Bronchial smooth muscle cell (primary cell): ENCODE results near the gene RETREG2. TPM values are rescaled to one million over a fixed set of nuclear protein-coding genes. Genes with fewer than 3 reads are reported as not detected.

Source experiments
- total RNA-seq: library from RNA; depleted of rRNA; stranded (reverse); fragments of >200 nt; gene quantifications from 2 replicates; pipeline ENCODE4 v1.2.1, GENCODE V29; 2014

Gene RETREG2, protein sequence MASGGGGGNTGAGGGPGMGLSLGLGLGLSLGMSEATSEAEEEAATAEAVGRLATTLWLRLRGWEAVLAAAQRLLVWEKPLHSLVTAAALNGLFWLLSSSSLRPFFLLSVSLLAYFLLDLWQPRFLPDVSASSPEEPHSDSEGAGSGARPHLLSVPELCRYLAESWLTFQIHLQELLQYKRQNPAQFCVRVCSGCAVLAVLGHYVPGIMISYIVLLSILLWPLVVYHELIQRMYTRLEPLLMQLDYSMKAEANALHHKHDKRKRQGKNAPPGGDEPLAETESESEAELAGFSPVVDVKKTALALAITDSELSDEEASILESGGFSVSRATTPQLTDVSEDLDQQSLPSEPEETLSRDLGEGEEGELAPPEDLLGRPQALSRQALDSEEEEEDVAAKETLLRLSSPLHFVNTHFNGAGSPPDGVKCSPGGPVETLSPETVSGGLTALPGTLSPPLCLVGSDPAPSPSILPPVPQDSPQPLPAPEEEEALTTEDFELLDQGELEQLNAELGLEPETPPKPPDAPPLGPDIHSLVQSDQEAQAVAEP
- 69.0 and 78.2 TPM in 2 replicates for total RNA-seq

DNA sequence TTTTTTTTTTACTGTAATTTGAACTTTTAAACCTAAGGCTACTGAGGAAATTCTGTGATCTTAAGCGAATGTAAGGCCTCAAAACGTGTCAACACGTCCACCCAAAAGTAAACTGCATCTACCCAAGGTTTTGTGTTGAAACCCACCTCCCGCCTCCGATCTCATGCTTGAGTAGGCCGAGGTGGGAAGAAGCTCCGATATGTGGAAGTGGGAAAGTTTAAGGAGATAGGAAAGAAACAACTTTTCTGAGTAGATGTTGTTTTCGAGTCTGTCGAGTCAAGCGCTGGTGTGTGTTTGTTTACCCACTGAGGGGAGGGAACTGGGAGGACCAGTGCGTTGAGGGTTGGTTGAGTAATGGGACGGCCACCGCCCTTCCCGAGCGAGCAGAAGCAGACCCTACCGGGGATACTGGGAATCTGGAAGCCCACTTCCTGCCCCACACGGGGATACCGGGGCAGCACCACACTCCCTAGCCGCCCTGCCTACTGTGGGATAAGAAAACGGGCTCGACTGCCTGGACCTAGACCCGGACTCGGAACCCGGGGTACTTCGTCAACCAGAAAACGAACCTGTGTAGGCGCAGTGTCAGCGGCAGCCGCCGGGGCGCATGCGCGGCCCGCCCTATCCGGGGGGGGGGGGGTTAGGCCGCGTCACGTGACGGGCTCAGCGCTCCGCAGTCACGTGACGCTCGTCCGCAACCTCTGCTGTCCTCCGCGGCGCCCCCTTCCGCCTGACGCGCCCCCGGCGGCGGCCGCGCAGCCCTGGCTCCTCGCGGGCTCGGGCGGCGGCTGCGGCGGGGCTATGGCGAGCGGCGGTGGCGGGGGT, at the start of gene RETREG2:
TSS of gene RETREG2 (plus strand) at position 724 of the 825 bp plus-strand sequence. CDS start at position 802, 78 bp downstream.

GRCh38 chr2:219160186-219161017, 17.7 kb upstream of the RETREG2 start, which contains the start of gene NHEJ1:
NHEJ1 (minus strand) TSS chr2:219160815; CDS start chr2:219158362, 2,453 bp downstream.

DNA sequence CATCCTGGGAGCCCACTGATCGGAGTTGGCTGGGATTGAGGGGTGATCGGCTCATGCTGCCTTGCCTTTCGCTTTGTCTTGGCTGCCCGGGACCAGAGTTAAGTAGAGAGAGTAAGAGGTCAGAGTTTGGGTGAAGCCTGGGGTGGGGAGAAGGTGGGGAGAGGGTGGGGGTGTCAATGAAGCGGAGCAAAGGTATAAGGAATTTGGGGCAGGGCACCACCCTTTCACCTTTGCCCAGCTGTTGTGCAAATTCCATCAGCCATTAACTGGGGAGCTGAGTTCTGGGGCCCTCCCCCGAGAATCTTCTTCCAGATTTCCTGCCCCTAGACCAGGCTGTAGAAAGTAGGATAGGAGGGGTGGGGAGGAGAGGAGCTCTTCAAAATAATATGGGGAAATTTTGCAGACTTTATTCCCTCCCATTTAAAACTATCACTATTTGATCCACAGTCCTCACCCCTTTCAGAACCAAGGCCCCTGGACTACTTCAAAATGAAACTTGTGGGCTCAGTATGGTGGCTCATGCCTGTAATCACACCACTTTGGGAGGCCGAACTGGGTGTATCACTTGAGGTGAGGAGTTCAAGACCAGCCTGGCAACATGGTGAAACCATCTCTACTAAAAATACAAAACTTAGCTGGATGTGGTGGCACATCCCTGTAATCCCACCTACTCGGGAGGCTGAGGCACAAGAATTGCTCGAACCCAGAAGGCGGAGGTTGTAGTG, 8.0 kb upstream of the RETREG2 start, which contains the start of gene SLC23A3:
TSS of gene SLC23A3 (minus strand) at position 100 of the 725 bp plus-strand sequence. CDS start at position 55, 45 bp downstream.

DNA sequence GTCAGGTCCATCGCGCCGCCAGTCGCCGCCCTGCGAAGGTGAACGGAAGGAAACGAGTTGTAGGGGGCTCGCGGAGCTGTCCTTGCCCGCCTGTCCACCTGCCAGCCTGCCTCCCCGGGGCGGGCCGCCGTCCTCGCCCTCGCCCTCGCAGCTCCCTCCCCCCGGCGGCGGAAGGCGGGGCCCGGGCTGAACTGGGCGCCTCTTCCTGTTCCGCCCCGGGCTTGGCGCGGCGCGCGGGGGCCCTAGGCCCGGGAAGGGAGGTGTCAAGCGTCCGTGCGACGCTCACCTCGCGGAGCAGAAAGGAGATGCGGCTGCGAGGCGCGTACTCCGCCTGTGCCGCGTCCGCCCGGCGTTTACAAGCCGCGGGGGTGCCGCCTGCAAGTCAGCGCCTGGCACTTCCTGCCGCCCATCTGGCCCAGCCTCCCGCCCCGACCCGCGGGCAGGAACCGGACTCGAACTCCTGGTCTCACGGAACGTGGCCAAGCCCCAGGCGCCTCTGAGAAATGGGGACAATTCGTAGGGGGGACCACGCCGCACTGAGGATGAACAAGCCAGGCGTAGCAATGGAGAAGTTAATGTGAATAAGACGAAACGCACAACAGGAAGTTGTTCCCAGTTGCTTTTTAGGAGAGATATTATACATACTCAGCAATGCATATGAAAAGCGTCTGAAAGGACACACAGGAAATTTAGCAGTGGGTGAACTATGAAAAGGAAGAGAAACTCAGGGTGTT, 1.1 kb upstream of the RETREG2 start, which contains the start of gene CNPPD1:
TSS of gene CNPPD1 (minus strand) at position 108 of the 734 bp plus-strand sequence. CDS start at position 11, 97 bp downstream.

GRCh38 chr2:219206328-219207133, 28.5 kb downstream of the RETREG2 start, which contains the start of gene ZFAND2B:
ZFAND2B (plus strand) TSS chr2:219206782; CDS start chr2:219206988, 206 bp downstream.

GRCh38 chr2:219218732-219219701, 40.9 kb downstream of the RETREG2 start, which contains the start of gene ABCB6:
ABCB6 (minus strand) TSS chr2:219218958; CDS start chr2:219218673, 285 bp downstream.

DNA sequence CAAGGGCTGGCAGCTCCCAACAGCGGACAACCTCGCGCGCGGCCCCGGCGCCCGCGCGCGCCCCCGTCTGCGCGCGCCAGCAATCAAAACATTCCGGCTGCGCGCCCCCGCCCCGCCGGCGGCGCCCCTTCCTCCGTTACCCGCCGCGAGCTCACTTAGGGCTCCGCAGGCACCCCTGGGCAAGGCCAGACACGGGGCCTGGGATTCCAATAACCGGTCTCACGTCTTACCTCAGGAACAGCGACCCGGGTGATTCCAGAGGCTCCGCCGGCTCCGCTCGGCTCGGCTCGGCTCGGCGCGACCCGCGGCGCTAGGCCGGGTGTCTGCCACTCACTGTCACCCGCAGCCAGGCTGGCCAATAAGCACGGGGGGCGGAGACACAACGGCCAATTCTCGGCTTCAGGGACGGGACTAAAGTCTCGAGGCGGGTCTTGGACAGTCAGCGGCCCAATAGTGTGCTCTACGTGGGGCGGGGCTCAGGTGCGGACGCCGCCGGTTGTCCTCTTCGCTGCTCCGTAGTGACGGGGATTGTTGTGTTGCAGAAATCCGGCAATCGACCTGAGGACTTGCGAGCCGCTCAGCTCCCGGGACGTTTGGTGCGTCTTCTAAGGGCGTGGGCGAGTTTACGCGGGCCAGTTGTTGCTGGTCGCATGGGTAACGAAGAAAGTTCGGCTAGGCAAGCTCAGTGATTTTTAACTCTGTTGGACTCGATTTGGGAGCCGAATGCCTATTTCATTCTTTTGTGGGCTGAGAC, 51.4 kb downstream of the RETREG2 start, which contains the start of the genes ANKZF1 and ATG9A:
TSS of gene ANKZF1 (plus strand) at position 502 of the 754 bp plus-strand sequence. CDS start 452 bp downstream, outside the sequence.
TSS of gene ATG9A (minus strand) at position 332 of the 754 bp plus-strand sequence. CDS start 1,612 bp downstream, outside the sequence.

Other genes with a start within 250 kb of the RETREG2 start
- gene CDK5R2, start 218.6 kb upstream of the RETREG2 start, total RNA-seq, result not detected in 2 replicates
- gene FEV, start 193.1 kb upstream of the RETREG2 start, total RNA-seq, result not detected in 2 replicates
- not detected in 2 replicates for gene CRYBA2, start 184.9 kb upstream of the RETREG2 start, total RNA-seq
- gene CFAP65, start 136.8 kb upstream of the RETREG2 start, total RNA-seq, result under 0.01 TPM in 1 of 2 replicates, not detected in the other
- under 0.01 TPM in 1 of 2 replicates, not detected in the other for gene IHH, start 117.4 kb upstream of the RETREG2 start, total RNA-seq
- 14.2 and 17.5 TPM in 2 replicates for gene NHEJ1, start 17.5 kb upstream of the RETREG2 start, total RNA-seq
- 0.63 and 2.5 TPM in 2 replicates for gene SLC23A3, start 8.2 kb upstream of the RETREG2 start, total RNA-seq
- gene CNPPD1, start 1.4 kb upstream of the RETREG2 start, total RNA-seq, result 24.7 and 27.0 TPM in 2 replicates
- 22.2 and 26.7 TPM in 2 replicates for gene ZFAND2B, start 28.5 kb downstream of the RETREG2 start, total RNA-seq
- gene ABCB6, start 40.7 kb downstream of the RETREG2 start, total RNA-seq, result 26.8 and 61.6 TPM in 2 replicates
- gene ATG9A, start 51.4 kb downstream of the RETREG2 start, total RNA-seq, result 24.3 and 26.4 TPM in 2 replicates
- 18.0 and 20.5 TPM in 2 replicates for gene ANKZF1, start 51.5 kb downstream of the RETREG2 start, total RNA-seq
- gene GLB1L, start 67.2 kb downstream of the RETREG2 start, total RNA-seq, result 11.6 and 18.6 TPM in 2 replicates
- gene STK16, start 67.2 kb downstream of the RETREG2 start, total RNA-seq, result 27.7 and 47.0 TPM in 2 replicates
- under 0.01 TPM in 1 of 2 replicates, not detected in the other for gene TUBA4B, start 75.0 kb downstream of the RETREG2 start, total RNA-seq
- gene TUBA4A, start 75.6 kb downstream of the RETREG2 start, total RNA-seq, result 9.4 and 17.8 TPM in 2 replicates
- gene DNAJB2, start 101.1 kb downstream of the RETREG2 start, total RNA-seq, result 53.9 and 109 TPM in 2 replicates
- 7.2 and 12.6 TPM in 2 replicates for gene PTPRN, start 131.1 kb downstream of the RETREG2 start, total RNA-seq
- gene RESP18, start 154.5 kb downstream of the RETREG2 start, total RNA-seq, result not detected in 2 replicates
- 78.2 and 137 TPM in 2 replicates for gene DNPEP, start 209.6 kb downstream of the RETREG2 start, total RNA-seq
- gene DES, start 240.1 kb downstream of the RETREG2 start, total RNA-seq, result 2.4 and 2.7 TPM in 2 replicates